A549 (cell line): Measurements from ENCODE around the gene MLX. TPM values are rescaled to one million over a fixed set of nuclear protein-coding genes. Genes with fewer than 3 reads are reported as not detected.

Experiments
- ATAC-seq, 2 experiments: fragments of 200-7000 bp in 1 of 2; fragments of >200 bp in 1 of 2; cut with Nextera tagmentation in 1 of 2; cut with Tn5 transposase in 1 of 2; 3 replicates each; pipeline versions ENCODE4 v1.8.0 to v1.9.1; 2018 to 2020; ENCODE audit warnings: mild to moderate bottlenecking in 1 of 2, moderate library complexity in 1 of 2
- CTCF ChIA-PET: fragments of 300-600 bp; sonication (Branson Sonifier 250); formaldehyde crosslinking; extraction: SDS; loops from one replicate; lab custom pipeline; 2021; ENCODE audit warnings: antibody characterized with exemption, inconsistent platforms; lab: Yijun Ruan, JAX
- POLR2A ChIA-PET: fragments of 350-600 bp; formaldehyde crosslinking; extraction: SDS; loops from one replicate; lab custom pipeline; 2021; ENCODE audit warnings: antibody characterized with exemption, inconsistent platforms; lab: Yijun Ruan, JAX
- DNase-seq, 2 experiments: peaks; one replicate each; pipeline versions ENCODE4 v3.0.0 to v3.0.0-alpha.2; 2011 to 2016; ENCODE audit warnings: low read depth in 1 of 2, low spot score in 1 of 2
- FAIRE-seq: peaks from 2 replicates; lab custom pipeline; 2011; peaks lifted over from hg19 to GRCh38; lab: Jason Lieb, UNC
- H3K27ac ChIP-seq, 2 experiments: fragments of >200 bp; sonication (Bioruptor Twin); formaldehyde crosslinking; 3 replicates each; pipeline ENCODE4 v1.5.1; 2016 to 2017
- H3K4me1 ChIP-seq: fragments of >200 bp; sonication (Bioruptor Twin); formaldehyde crosslinking; 3 replicates; pipeline ENCODE4 v1.6.1; 2016
- H3K4me2 ChIP-seq: fragments of >200 bp; sonication (Bioruptor Twin); formaldehyde crosslinking; 3 replicates; pipeline ENCODE4 v1.6.1; 2016
- H3K4me3 ChIP-seq: fragments of >200 bp; sonication (Bioruptor Twin); formaldehyde crosslinking; 3 replicates; pipeline ENCODE4 v1.5.1; 2016
- H3K9me3 ChIP-seq: fragments of >200 bp; sonication (Bioruptor Twin); formaldehyde crosslinking; 3 replicates; pipeline ENCODE4 v1.6.1; 2016
- CBX2 ChIP-seq: fragments of 200-600 bp; sonication (generic); IDR thresholded peaks from 2 replicates; pipeline ENCODE4 v1.6.1; 2016; ENCODE audit warnings: low read depth, mild to moderate bottlenecking, borderline replicate concordance
- CEBPB ChIP-seq, 2 experiments: fragments of >200 bp in 1 of 2; sonication (Bioruptor Twin) in 1 of 2; formaldehyde crosslinking in 1 of 2; IDR thresholded peaks; 2 replicates each; pipeline ENCODE4 v1.6.1; 2012 to 2016
- CTCF ChIP-seq: fragments of >200 bp; sonication (Bioruptor Twin); formaldehyde crosslinking; IDR thresholded peaks from 3 replicates; pipeline ENCODE4 v1.5.1; 2016
- EHF ChIP-seq: fragments of 250-450 bp; sonication (Bioruptor Pico); IDR thresholded peaks from 2 replicates; pipeline ENCODE4 v1.5.0; 2020; ENCODE audit warnings: mild to moderate bottlenecking
- FOSB ChIP-seq: fragments of 250-450 bp; sonication (Bioruptor Pico); IDR thresholded peaks from 2 replicates; pipeline ENCODE4 v1.5.0; 2020; ENCODE audit warnings: mild to moderate bottlenecking, moderate library complexity
- FOSL2 ChIP-seq, 2 experiments: fragments of 450-650 bp in 1 of 2; fragments of >200 bp in 1 of 2; sonication (Bioruptor Twin) in 1 of 2; formaldehyde crosslinking; IDR thresholded peaks; 2 replicates each; pipeline versions ENCODE4 v1.5.0 to v1.6.1; 2016 to 2020; ENCODE audit warnings: mild to moderate bottlenecking in 1 of 2, moderate library complexity in 1 of 2
- HEYL ChIP-seq: fragments of 250-450 bp; sonication (Bioruptor Pico); IDR thresholded peaks from 2 replicates; pipeline ENCODE4 v1.8.0; 2021; ENCODE audit warnings: mild to moderate bottlenecking, moderate library complexity
- HOXB5 ChIP-seq: fragments of 250-450 bp; sonication (Bioruptor Pico); IDR thresholded peaks from 2 replicates; pipeline ENCODE4 v1.5.0; 2020; ENCODE audit warnings: mild to moderate bottlenecking, moderate library complexity
- JUN ChIP-seq, 2 experiments: fragments of >200 bp; sonication (Bioruptor Twin); formaldehyde crosslinking; IDR thresholded peaks; 2 replicates in 1 of 2; 3 replicates in 1 of 2; pipeline ENCODE4 v1.6.1; 2016 to 2017
- JUNB ChIP-seq: fragments of >200 bp; sonication (Bioruptor Twin); formaldehyde crosslinking; IDR thresholded peaks from 2 replicates; pipeline ENCODE4 v1.6.1; 2016
- KDM5A ChIP-seq: fragments of 200-600 bp; sonication (generic); IDR thresholded peaks from 2 replicates; pipeline ENCODE4 v1.6.1; 2016; ENCODE audit warnings: antibody characterized with exemption, mild to moderate bottlenecking
- MAFK ChIP-seq: fragments of 450-650 bp; IDR thresholded peaks from 2 replicates; pipeline ENCODE4 v1.6.1; 2014; ENCODE audit not compliant: partially characterized antibody
- MAZ ChIP-seq: fragments of 150-350 bp; IDR thresholded peaks from 2 replicates; pipeline ENCODE4 v1.6.1; 2014; ENCODE audit warnings: antibody characterized with exemption, low read depth, low read length, borderline replicate concordance
- NFE2L2 ChIP-seq: fragments of 150-350 bp; conservative IDR thresholded peaks from 2 replicates; pipeline ENCODE4 v1.6.1; 2014; ENCODE audit warnings: low read length
- NPAS2 ChIP-seq: fragments of 250-450 bp; sonication (Bioruptor Pico); IDR thresholded peaks from 2 replicates; pipeline ENCODE4 v1.8.0; 2022; ENCODE audit warnings: mild to moderate bottlenecking, moderate library complexity, borderline replicate concordance
- RCOR1 ChIP-seq: fragments of 150-350 bp; IDR thresholded peaks from 2 replicates; pipeline ENCODE4 v1.6.1; 2014; ENCODE audit warnings: antibody characterized with exemption, low read length, low read depth
- REST ChIP-seq: fragments of 200-600 bp; sonication (generic); IDR thresholded peaks from 2 replicates; pipeline ENCODE4 v1.6.1; 2016; ENCODE audit warnings: antibody characterized with exemption, mild to moderate bottlenecking, moderate library complexity
- ZC3H11A ChIP-seq: fragments of 450-650 bp; IDR thresholded peaks from 2 replicates; pipeline ENCODE4 v1.6.1; 2014; ENCODE audit warnings: antibody characterized with exemption, mild to moderate bottlenecking
- ZSCAN20 ChIP-seq: fragments of 250-450 bp; sonication (Bioruptor Pico); IDR thresholded peaks from 2 replicates; pipeline ENCODE4 v1.8.0; 2022; ENCODE audit warnings: mild to moderate bottlenecking, moderate library complexity
- WGBS: methylation state at CpG from one replicate; pipeline ENCODE4 v1.1.6; 2017; ENCODE audit errors: missing lambda C conversion rate; 5-methylcytosine and 5-hydroxymethylcytosine counted together
- polyA plus RNA-seq, 4 experiments: library from polyadenylated mRNA; depleted of rRNA in 3 of 4; stranded (reverse); fragments of >200 nt; fragmentation: RNase III in 1 of 4; extraction: RNeasy Plus Mini Kit Qiagen cat#74134 plus additional on column Dnase treatment in 1 of 4; gene quantifications; 2 replicates in 3 of 4; 3 replicates in 1 of 4; pipeline ENCODE4 v1.2.3, GENCODE V29; 2011 to 2017
- TF ChIP-seq, protein P1 (sequence below): IDR thresholded peaks from 2 replicates; pipeline ENCODE4 v1.6.1; 2012
- TF ChIP-seq, protein P2 (sequence below): fragments of 250-450 bp; sonication (Bioruptor Pico); IDR thresholded peaks from 2 replicates; pipeline ENCODE4 v1.5.0; 2020; ENCODE audit warnings: low read depth, mild to moderate bottlenecking, moderate library complexity
- TF ChIP-seq, protein P3 (sequence below): fragments of >200 bp; sonication (Bioruptor Twin); formaldehyde crosslinking; IDR thresholded peaks from 3 replicates; pipeline ENCODE4 v1.6.1; 2016
- TF ChIP-seq, protein P4 (sequence below): fragments of 250-450 bp; sonication (Bioruptor Pico); IDR thresholded peaks from 2 replicates; pipeline ENCODE4 v1.5.0; 2021; ENCODE audit warnings: mild to moderate bottlenecking, moderate library complexity, borderline replicate concordance

Gene MLX
- polyA plus RNA-seq, 2 of the 4 experiments (the other 2 are of a cell fraction) = 46.3 to 48.0 TPM

DNA sequence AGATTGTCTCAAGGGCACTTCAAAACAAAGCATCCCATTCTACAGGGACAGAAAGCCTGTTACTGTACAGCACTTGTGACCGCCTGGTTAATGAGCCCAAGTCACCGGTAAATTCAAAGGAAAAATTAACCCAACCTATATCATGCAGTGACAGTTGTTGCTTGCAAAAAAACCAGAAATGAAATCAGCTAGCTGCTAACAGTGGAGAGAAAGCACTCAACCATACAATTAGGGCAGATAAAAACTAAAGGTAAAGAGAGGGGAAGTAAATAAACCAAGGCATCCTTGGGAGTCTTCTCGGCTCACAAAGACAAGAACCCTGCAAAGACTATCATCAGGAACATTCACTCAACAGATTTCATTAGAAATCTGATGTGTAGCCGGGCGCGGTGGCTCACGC, 36.4 kb downstream of the MLX start:
- H3K27ac ChIP-seq = no peak overlapping the region
- FAIRE-seq = no peak
- DNase-seq = no peak
- ChIA-PET POLR2A (no interaction called here), CTCF (interaction anchor here (0.9 to 7.8 kb wide), 3 partner anchors 25 to 76 kb away, joined by 3 to 65 read pairs (median 6); partner anchors contain the start of gene PSMC3IP)
- no peaks in the 10 kb centered on the region for H3K9me3 ChIP-seq
- ATAC-seq = no peak
- TF ChIP-seq, protein P1, sequence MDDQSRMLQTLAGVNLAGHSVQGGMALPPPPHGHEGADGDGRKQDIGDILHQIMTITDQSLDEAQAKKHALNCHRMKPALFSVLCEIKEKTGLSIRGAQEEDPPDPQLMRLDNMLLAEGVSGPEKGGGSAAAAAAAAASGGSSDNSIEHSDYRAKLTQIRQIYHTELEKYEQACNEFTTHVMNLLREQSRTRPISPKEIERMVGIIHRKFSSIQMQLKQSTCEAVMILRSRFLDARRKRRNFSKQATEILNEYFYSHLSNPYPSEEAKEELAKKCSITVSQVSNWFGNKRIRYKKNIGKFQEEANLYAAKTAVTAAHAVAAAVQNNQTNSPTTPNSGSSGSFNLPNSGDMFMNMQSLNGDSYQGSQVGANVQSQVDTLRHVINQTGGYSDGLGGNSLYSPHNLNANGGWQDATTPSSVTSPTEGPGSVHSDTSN = no peak
- TF ChIP-seq NPAS2 (CRISPR knock-in tag) (no peak), JUN (IDR thresholded peaks at IDR 0.05) (no peak), REST (no peak), ZSCAN20 (CRISPR knock-in tag) (no peak), MAZ (no peak), FOSL2 (IDR thresholded peaks at IDR 0.05) (no peak), FOSL2 (CRISPR knock-in tag; IDR thresholded peaks at IDR 0.05) (no peak), HEYL (no peak), MAFK (no peak)
- TF ChIP-seq, protein P2, sequence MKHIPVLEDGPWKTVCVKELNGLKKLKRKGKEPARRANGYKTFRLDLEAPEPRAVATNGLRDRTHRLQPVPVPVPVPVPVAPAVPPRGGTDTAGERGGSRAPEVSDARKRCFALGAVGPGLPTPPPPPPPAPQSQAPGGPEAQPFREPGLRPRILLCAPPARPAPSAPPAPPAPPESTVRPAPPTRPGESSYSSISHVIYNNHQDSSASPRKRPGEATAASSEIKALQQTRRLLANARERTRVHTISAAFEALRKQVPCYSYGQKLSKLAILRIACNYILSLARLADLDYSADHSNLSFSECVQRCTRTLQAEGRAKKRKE (CRISPR knock-in tag) = no peak
- H3K4me1 ChIP-seq = peaks cover 16% of the 10 kb centered on the region
- no peak overlapping the region for H3K4me2 ChIP-seq
- H3K4me3 ChIP-seq = no peak overlapping the region
- 94% methylated on average over 7 of the region's 7 CpGs for WGBS

DNA sequence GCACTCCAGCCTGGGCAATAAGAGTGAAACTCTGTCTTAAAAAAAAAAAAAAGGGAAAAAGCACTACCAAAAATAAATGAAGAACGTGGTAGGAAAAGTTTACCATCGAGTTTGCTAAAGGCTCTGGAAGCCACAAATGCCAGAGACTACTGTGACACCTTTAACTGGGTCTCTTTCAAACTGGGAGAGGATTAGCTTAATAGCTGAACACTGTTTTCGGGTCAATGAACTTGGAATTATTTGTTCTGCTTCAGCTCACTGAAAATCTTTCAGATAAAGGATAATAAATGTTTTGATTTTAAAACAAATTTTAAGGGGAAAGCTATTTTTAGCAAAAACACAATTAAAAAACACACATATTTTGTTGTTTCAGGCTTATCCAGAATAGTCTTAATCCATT, 40.9 kb downstream of the MLX start:
- H3K4me3 ChIP-seq = peak overlapping the region; percentile 67
- peak overlapping the region in 1 of 2 experiments; percentile 79; a peak in 1 of 6 replicates for H3K27ac ChIP-seq
- no peak for ATAC-seq
- peaks cover 22% of the 10 kb centered on the region for H3K4me1 ChIP-seq
- ChIA-PET CTCF (interaction anchor here (0.5 to 7.8 kb wide), 13 partner anchors 8 to 155 kb away, joined by 3 to 65 read pairs (median 5); partner anchors contain the start of genes PLEKHH3 and PSMC3IP), POLR2A (interaction anchor here (1.4 to 3.0 kb wide), 2 partner anchors 30 to 70 kb away, joined by 12 to 43 read pairs; partner anchors contain the start of genes PLEKHH3 and PSMC3IP)
- no peaks in the 10 kb centered on the region for H3K9me3 ChIP-seq
- WGBS = 53% methylated on average over 3 of the region's 3 CpGs
- TF ChIP-seq CEBPB (IDR thresholded peaks at IDR 0.05) (no peak), HOXB5 (CRISPR knock-in tag) (no peak), CBX2 (no peak), RCOR1 (no peak), ZC3H11A (no peak), NFE2L2 (no peak), HEYL (no peak), FOSB (CRISPR knock-in tag) (no peak), KDM5A (no peak), JUNB (no peak), CTCF (no peak), EHF (no peak)
- TF ChIP-seq, protein P3, sequence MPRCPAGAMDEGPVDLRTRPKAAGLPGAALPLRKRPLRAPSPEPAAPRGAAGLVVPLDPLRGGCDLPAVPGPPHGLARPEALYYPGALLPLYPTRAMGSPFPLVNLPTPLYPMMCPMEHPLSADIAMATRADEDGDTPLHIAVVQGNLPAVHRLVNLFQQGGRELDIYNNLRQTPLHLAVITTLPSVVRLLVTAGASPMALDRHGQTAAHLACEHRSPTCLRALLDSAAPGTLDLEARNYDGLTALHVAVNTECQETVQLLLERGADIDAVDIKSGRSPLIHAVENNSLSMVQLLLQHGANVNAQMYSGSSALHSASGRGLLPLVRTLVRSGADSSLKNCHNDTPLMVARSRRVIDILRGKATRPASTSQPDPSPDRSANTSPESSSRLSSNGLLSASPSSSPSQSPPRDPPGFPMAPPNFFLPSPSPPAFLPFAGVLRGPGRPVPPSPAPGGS = no peak
- TF ChIP-seq, protein P4, sequence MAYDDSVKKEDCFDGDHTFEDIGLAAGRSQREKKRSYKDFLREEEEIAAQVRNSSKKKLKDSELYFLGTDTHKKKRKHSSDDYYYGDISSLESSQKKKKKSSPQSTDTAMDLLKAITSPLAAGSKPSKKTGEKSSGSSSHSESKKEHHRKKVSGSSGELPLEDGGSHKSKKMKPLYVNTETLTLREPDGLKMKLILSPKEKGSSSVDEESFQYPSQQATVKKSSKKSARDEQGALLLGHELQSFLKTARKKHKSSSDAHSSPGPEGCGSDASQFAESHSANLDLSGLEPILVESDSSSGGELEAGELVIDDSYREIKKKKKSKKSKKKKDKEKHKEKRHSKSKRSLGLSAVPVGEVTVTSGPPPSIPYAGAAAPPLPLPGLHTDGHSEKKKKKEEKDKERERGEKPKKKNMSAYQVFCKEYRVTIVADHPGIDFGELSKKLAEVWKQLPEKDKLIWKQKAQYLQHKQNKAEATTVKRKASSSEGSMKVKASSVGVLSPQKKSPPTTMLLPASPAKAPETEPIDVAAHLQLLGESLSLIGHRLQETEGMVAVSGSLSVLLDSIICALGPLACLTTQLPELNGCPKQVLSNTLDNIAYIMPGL (CRISPR knock-in tag) = no peak
- TF ChIP-seq, protein P2 (CRISPR knock-in tag) = no peak
- no peak for DNase-seq
- FAIRE-seq = no peak
- peak overlapping the region; percentile 87 for H3K4me2 ChIP-seq
